NCI-H774 (cell line): ENCODE data around the gene MVB12B.

Experiments used
- DNase-seq: peaks from one replicate; lab custom pipeline; 2025; lab: John Stamatoyannopoulos, UW

The MVB12B gene

DNA sequence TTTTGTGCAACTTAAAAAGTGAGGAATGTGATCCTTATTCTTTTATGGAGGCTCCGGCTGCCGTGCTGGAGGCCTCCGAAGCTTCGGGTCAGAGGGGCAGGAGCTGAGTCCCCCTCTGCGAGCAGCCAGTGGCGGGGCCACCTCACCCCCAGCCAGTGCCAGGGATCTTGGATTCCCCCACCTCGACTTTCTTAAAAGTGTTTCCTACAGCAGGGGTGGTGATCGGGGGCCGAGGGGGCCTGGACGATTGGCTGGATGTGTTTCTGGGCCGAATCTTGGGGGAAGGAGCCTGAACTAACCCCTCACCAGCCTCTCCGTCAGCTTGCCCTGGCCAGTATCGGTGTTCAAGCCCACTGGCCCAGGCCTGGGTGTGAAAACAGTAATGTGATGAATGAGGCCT, 194.9 kb downstream of the MVB12B start:
- no peak for DNase-seq

DNA sequence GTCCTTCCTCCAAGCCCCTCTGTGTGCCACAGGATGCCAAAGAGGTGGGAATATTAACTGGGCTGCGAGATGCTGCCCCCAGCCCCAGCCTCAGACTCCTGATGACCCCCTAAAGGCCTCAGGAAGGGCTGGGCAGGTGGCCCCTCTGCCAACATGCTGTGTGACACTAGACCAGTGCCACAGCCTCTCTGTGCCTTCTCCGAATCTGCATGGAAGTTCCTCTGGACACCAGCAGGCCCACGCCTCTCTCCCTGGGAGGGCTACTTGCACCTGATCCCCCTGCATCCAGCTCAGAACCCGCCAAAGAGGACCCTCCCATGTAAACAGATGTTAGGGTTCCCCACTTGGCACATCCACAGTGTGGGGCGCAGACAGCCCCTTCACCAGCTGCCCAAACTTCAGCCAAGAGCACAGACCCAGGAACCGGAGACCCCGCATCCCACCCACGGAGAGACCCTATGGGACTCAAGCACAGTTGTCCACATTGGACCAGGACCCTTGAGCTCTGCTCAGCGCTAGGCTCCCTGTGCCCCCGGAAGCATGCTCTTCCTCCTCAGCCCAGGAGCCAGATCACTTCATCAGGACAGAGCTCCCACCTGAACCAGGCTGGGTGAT, 195.5 kb downstream of the MVB12B start:
- no peak for DNase-seq

DNA sequence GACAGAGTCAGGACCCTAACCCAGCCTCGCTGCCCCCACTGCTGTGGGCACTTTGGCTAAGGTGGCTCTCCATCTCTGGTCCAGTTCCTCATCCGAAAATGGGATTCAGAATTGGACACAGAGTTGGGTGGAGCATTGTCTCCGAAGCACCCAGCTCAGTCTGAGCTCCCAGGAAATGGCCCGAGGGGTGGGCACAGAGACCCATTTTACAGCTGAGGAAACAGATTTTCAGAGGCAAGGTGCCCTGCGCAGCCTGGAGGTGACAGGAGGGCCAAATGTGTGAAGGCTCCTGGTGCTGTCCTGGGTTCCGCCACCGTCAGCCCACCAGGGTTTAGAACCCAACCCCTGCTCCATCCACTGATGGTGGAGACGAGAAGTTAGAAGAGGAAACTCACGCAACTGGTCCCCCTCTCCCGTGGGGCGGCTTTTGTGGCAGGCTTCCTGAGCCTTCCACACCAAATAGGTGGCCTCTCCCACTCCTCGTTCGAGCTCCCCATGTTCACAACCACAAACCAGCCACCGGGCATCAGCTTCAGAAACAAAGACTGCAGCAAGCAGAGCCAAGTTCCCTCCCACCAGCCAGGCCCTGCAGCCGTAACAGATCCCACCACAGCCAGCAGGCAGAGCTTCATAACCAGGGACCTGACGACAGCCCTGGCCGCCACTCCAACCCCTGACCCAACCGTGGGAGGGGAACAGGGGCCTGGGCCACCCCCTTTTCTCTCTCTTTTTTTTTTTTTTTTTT, 196.2 kb downstream of the MVB12B start:
- DNase-seq: no peak

DNA sequence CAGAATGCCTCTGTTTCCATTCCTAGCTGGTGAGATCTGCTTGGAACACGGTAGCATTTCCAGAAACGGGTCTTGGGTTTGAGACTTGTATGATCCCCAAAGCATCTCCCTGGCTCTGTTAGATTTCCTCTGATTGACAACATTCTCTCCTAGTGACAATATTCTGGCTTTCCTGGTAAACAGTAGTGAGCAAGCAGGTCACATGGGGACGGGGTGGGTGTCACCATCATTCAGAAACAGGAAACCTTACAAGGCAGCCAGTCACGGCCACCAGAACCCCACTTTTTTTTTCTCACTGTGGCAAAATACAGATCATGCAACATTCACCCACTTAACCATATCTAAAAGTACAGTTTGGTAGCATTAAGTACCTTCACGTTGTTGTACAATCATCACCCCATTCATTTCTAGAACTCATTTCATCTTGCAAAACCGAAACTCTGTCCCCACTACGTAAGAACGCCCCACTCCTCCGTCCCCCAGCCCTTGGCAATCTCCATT, 197.0 kb downstream of the MVB12B start:
- no peak for DNase-seq

DNA sequence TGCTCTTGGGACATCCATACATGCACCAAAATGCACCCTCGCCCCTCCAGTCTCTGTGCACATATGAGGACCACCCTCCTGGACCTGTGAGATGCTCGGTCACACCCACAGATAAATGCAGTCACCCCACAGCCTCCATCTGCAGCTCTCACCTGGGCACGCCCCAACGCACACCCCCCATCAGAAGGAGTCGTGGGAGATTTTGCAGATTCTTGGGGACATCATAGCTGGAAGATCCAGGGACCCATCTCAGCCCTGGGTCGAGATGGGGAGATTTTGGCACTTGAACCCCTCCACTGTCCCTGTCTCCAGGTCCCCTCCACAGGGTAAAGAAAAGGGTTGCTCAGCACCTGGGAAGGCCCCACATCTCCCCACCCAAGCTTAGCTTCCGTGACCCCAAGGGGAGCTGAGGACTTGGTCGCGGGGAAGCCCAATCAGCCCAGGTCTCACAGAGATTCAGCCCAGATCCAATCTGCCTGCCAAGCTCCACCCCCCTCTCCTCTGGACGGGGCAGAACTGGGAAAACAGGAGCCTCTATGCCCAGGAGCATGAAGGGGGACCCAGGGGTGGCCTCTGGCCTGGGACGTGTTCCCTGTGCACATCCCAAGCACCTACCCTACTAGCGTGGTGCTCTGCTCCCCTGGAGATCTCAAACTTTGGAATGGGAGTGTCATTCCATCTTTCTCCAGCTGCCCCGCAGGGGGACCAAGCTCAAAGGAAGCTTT, 197.9 kb downstream of the MVB12B start:
- no peak for DNase-seq

DNA sequence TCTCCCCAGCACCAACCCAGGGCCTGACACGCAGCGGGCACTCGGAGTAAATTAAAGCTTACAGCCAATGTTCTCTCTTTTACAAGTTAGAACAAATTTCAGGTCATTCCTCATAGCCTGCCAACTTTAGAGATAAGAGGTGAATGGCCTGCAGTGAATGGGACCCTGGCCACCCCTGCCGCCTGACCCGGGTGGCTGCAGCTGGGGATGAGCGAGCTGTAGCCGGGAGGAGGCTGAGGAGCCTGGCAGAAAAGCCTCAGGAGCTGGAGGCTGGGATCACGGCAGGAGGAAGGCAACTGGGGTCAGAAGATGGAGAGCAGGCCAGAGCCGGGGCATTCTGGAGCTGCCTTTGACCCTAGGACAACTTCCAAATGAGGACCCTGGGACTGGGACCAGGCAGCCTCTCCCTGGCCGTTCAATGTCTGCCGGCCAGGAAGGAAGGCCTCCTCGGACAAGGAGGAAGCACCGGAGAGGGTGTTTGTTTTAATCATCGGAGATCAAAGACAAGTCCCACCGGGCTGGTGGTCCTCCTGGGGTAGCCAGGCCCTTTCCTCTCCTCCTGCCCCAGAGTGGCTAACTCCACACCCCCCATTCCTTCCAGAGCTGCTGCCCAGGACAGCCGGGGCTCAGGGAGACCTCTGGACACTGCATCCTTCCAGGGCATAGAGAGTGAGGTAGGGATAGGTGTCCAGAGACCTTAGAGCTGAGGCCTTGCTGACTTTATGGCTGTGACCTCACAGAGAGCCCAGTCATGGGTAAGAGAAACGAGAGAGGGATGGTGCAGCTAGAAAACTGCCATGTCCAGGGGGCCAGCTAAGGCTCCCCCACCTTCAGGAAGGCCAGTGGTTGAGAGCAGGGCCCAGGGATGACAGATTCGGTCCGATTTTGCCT, 199.8 kb downstream of the MVB12B start:
- no peak for DNase-seq

DNA sequence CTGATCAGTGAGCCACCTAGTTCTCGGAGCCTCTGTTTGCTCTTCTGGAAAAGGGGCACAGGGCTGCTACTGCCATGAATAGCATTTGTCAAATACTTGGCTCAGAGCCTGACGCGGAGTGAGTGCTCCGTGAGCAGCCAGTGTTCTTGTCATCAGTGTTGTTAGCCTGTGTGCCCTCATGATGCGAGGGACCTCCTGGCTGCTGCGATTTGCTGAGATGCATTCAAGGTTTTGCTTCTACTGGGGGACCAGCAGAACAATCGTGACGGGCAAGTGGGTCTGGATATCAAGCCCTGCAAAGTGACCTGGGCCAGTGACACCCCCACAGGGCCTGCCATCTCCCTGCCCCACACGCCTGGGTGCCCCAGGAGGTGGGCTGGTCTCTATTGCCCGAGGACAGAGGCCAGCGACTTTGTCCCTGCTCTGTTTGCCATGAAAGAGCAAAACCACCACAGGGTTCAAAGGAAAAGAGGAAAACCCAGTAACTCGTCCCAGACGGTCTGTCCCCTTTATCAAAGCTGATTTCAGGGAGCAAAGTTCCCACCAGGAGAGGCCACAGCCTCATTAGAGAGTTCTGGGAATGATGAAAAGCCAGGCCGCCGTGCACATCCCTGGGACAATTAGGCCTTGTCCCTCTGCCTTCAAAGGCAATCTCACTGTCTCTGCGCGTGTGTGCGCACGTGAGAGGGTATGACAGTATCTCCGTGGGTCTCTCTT, 200.6 kb downstream of the MVB12B start:
- no peak for DNase-seq

DNA sequence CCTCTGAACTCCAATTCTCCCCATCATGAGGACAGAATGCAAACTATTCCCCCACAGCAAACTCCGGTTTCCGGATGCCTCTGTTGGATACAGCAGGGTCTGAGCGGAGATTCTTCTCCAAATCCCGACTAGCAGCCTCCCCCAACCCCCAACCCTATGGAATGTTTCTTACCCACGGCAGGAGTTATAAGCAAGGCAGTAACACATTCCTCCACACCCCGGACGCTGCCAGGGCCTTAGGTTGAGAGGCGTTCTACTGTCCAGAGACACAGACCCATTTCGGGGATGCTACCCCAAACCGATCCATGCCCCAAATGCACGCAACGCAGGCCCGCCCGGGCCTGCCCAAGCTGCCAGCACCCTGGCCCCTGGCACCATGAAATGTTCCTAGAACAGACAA, 201.5 kb downstream of the MVB12B start:
- no peak for DNase-seq

DNA sequence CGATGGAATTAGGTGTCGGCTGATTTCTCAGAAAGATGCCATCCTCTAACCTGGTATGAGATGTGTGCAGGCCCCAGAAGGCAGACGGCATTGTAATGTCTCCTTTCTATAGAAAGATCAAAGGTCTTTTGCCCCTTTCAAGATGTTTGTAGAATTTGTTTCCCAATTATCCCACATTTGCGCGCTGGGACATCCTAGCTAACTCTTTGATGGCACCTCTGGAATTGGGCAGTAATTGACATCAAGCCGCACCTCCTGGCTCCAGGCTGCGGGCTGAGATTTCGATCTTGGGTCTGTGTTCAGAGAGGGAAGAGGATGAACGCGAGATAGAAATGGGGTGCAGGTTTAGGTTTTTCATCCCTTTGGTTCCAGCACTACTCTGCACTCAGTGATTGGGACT, 202.3 kb downstream of the MVB12B start:
- no peak for DNase-seq

DNA sequence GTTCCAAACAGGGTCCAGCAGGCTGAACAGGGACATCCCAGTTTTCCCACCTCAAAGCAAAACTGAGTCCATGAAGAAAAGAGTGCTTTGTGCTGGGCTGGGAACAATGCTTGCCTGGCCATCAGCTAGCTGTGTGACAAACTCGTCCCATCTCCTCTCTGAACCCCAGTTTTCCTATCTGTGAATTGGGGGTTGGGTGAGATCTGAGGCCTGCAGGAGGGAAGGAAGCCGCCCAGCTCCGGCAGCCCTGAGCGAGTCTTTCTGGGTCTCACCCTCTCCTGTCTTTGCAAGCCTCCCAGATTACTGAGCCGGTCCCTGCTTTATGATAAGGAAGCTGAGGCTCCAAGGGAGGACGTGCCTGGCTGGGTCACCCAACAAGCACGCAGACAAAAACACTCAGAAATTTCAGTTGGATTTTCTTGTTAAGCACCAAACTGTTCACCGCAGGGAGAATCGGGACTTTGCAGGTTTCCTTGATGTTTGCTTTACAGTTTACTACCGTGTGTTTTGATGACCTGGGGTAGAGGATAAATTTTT, 204.5 kb downstream of the MVB12B start:
- DNase-seq: no peak

DNA sequence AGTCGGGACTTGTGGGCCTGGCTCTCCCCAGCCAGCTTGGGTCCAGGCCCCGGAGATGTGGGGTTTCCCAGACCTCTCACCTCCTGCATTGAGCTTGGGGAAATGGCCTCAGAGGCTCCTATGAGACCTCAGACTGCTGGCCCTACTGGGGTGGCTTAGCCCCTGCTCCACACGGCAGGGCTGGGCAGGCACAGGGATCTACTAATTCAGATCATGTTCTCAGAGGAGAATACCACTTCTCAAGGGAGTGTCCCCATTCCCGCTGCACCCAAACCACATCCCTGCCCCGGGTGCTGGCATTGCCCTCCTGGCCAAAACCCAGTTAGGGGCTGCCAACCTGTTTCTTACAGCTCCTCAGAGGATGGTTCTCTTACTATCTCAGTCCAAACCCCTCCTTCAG, 205.0 kb downstream of the MVB12B start:
- no peak for DNase-seq

DNA sequence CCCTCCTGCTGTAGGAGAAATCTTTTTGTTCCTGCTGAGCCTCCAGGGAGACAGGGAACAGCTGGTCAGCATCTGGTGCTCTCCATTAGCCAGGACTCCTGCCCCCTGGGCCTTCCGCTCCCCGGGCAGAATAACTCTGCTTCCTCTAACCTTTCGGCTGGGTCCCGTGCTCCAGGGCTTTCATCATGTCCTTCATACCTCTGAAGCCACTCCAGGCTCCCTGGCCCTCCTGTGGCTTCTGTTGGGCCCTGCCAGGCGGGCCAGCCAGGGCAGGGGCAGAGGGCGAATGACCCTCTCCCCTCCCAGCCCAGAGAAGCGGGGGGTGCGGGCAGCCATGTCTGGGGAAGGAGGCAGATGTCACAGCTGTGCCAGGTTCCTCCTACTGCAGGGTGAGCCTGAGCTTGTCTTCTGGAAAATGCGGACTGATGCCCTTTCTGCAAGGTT, 205.4 kb downstream of the MVB12B start:
- DNase-seq: no peak

DNA sequence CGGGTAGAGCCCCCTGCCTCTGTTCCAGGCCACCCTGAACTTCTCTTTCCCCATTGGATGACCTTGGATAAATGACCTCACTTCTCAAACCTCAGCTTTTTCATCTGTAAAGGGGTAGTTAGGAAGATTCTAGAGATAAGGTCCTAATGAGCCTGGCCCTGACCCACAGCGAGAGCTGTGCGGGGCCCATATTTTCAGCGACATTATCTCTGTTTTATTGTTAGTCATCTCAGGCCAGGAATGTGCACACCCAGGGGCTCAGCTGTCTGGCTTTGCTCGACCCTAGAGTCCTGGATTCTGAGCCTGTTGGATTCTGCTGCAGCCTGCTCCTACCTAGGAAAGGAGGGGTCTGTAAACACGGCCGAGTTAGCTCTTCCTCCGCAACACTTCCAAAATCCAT, 205.9 kb downstream of the MVB12B start:
- DNase-seq: no peak

DNA sequence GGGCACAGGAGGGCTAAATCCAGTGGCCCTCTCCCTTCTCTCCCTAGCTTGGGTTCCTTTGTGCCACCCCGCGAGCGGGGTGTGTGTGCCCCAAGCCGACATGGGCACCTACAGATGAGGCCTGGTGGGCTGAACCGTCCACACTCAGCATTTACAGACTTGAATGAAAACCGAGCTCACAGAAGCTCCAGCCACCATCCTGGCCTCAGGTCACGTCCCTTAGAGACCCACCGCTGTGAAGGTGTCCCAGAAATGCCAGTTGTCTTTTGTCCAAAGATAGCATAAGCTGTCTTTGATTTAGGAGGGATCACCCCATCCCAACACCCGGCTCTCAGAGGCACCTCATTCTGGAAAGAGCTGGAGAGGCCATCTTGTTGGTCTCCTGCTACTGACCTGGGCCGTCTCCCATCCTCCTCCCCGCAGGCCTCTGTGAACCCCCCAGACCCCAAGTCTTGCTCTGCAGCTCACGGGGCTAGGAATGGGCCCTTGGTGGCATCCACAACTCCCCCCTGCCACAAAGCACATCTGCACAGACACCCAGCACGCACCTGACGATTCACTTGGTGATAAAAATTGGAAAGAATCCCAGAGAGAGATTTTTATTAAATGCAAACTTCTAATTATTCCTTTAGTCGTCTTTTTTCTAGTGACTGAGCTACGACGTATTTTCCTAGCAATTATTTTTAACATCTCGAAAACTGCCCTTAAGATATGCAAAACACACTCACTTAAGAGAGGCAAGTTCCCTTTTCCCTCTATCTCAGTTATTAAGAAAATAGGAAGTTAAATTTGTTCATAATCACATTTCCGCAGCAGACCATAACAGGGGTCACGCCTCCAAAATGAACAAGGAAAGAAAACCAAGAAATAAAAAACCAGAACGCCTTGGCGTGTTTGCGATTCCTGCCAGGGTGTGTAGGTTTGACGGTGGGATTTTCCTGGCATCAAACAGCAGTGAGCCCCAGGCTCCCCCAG, 206.6 kb downstream of the MVB12B start:
- no peak for DNase-seq

DNA sequence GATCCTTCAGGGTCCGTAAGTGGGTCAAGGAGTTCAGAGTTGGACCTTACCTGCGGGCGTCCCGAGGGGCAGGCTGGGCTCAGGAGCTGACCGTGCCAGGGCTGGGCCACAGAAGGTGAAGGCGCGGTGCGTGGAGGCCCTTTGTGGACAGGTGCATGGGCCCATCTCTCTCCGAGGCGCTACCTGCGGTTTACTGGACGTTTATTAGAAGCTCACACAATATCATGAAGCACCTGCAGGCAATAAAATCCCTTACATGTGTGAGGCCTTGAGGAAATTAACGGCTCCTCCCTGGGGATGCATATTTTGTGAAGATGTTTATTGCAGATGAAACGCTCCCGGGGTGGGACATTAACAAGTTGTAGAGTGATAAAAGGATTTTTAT, 207.3 kb downstream of the MVB12B start:
- DNase-seq: no peak

DNA sequence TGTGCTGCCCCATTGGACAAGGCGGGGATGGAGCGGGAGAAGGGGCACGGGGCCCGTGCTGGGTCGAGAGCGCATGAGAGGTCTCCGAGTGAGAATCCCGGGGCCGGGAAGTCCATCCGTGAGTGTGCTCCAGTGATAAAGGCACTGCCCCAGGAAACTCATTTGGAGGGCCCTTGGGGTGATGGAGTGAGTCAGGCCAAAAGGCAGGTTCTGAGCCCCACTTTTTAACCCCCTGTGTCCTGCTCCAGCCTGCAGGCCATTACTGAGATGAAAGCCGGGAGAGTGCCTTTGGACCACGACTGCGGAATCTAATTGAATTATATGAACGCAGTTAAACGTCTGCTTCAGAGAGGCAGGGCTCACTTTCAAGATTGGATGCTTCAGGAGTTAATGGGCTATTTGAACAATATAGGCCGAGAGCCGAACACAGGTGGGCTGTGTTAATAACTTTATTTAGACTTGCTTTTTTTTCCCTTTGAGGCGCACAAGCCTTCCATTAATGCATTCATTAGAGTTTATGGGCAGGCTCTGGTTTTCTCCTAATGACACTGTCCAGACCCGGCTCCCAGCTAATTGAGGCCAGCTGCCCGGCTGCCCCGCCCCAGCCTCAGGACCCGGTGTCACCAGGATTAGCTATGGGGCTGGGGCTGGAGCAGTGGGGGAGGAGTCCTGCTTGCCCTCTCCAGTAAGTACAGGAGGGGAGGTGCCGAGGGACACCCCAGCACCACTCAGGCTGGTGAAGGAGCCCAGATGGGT, 208.0 kb downstream of the MVB12B start:
- DNase-seq: no peak

DNA sequence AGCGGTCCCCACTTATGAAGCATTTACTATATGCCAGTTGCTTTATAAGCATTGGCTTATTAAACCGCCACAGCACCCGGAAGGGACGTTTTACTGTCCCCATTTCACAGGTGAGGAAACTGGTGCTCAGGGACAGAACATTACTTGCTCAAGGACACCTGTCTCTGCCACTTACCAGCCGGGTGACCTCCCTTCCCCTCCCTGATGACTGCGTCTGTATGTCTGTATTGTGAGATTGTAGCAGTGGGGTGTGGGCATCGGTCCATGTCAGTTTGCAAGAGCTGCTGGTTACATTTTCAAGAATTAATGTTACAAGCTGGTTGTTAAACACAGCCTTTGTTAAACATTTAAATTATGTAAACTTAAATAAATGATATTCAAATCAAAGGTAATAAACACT, 209.5 kb downstream of the MVB12B start:
- no peak for DNase-seq

DNA sequence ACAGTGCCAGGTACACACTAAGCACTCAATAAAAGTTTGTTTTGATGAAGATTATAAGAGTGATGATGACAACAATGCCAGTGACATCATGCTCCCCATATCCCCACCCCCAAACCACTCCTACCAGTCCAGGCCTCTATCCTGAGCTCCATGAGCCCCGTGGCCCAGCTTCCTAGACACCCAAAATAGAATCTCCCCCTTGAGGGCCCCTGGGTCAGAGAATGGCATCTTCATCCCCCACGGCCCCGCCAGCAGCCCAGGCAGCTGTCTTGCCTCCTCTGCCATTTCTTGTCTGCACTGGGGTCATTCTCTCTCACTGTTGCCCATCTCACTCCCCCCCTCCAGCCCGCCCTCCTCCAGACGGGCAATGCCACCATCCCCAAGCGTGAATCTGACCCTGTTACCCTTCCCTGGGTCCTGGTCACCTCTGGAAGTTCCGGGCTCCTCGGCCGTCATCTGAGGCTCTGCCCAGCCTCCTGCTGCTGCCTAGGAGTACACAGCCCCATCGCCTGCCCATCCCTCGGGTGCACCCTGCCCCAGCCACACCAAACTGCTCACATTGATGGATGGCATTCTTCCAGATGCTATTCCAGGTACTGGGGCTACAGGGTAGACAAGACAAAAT, 210.3 kb downstream of the MVB12B start:
- no peak for DNase-seq

DNA sequence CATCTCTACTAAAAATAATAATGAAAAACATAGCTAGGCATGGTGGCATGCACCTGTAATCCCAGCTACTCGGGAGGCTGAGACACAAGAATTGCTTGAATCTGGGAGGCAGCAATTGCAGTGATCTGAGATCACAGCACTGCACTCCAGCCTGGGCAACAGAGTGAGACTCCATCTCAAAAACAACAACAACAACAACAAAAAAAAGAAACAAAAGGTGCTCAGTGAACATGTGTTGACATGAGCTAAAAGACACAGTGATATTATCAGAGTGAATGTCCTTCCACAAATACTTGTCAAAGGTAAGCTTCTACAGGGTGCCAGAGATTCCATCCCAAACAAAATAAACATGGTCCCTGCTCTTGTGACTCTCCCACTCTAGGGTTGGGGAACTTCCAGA, 211.9 kb downstream of the MVB12B start:
- no peak for DNase-seq
